Myocyte (in vitro differentiated cells): ENCODE results near the gene COTL1. TPM values are rescaled to one million over a fixed set of nuclear protein-coding genes. Genes with fewer than 3 reads are reported as not detected.
A peak's percentile ranks its signal among the peaks of the same experiment; 100 is the strongest.

ENCODE experiments used
- DNase-seq: peaks from one replicate; pipeline ENCODE4 v3.0.0-alpha.2; 2012; ENCODE audit warnings: low read depth
- total RNA-seq: library from RNA; depleted of rRNA; stranded (reverse); fragments of >200 nt; gene quantifications from 2 replicates; pipeline ENCODE4 v1.2.3, GENCODE V29; 2014

COTL1 gene
- total RNA-seq, 1 donor from 2014 or later: 14.5 TPM

- no peak for DNase-seq
These were observed 2.7 kb downstream of the COTL1 start for GRCh38 chr16:84614968-84615813.

GRCh38 chr16:84614623-84614967, 3.3 kb downstream of the COTL1 start:
- DNase-seq: no peak

GRCh38 chr16:84614073-84614459, 3.8 kb downstream of the COTL1 start:
- no peak for DNase-seq

GRCh38 chr16:84613408-84614072, 4.3 kb downstream of the COTL1 start:
- DNase-seq: no peak

GRCh38 chr16:84612686-84613085, 5.2 kb downstream of the COTL1 start:
- no peak for DNase-seq

GRCh38 chr16:84611041-84611440, 6.8 kb downstream of the COTL1 start:
- peak; percentile 19 for DNase-seq

GRCh38 chr16:84610376-84610775, 7.5 kb downstream of the COTL1 start:
- no peak for DNase-seq

- no peak for DNase-seq
These were observed 8.2 kb downstream of the COTL1 start for GRCh38 chr16:84609563-84610177.

DNA sequence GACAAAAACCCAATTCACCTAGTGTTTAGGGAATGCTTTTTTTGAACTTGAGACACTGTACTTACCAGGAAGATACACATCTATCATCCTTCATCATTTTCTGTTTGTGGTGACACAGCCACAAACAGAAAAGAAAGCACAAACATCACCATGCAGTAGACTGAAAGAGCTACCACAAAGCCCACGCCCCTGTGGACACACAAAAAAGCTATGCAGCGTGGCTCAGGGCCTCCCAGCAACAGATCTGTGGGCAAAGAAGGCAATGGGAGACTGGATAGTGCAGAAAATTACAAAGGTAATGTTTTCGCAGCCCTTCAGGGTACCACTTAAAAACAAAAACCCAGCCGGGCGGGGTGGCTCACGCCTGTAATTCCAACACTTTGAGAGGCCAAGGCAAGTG, 9.6 kb downstream of the COTL1 start:
- no peak for DNase-seq

GRCh38 chr16:84607694-84608093, 10.2 kb downstream of the COTL1 start:
- no peak for DNase-seq

DNA sequence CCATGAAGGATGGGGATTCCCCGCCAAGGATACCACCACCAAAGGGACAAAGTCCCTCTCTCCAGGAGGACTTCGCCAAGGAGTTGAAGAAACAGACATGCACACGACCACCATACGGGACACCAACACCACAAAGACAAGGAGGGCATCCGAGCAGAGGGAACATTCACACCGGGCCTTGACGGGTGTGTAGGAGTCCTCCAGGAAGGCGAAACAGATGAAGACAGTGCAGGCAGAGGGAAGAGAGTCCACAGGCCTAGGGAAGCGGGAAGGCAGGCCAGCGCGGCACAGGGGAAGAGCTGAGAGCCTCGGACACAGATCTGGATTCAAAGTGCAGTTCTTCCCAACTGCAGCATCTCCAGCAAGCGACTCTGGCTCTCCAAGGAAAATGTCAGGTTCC, 10.8 kb downstream of the COTL1 start:
- no peak for DNase-seq

DNA sequence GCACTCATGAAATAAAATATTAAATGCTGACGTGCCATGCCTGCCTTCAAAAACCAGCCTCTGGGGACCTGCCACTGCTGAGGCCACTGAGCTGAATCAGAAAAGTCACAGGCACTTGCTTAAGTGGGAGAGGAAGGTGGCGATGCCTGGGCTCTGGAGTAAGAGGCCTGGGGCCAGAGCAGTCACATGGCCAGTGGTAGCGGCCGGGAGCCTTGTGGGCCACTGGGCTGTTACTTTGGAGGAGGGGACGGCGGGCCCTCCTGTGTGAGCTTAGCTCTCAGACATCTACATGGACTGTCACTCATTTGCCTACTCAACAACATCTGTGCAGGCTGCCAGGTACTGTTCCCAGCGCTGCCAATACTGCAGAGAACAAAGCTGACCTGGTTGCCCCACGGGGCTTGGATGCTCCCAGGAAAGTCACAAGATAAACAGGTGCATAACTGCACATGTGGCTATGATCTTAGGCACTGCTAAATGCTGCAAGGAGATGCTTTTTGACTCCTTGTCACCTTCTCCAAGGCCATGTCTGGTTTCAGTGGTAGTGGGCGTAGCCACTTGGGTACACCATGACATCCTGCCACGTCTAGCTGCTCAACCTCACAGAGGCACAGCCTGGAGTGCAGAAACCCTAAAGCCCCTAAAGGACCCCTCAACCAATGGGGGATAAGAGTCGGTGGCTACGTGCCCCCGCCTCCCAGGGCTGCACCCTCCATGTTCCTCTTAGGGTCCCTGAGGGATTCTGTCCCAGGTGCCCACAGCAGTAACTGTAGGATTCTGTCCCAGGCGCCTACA, 11.6 kb downstream of the COTL1 start:
- DNase-seq: no peak

DNA sequence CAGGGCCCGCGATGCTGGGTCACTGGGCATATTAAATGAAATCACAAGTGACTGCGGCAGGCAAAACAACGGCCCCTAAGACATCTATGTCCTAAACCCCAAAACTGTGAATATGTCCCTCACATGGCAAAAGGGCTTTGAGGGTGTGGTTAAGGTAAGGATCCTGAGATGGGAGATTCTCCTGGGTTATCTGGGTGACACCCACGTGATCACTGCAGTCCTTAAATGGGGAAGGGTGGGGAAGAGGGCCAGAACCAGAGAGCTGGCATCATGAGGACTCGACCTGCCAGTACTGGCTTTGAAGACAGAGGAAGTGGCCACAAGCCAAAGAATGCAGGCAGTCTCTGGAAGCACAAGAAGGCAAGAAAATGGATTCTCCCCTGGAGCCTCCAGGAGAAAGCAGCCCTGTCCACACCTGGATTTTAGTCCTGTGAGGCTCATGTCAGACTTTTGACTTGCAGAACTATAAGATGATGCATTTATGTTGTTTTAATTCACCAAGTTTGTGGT, 12.5 kb downstream of the COTL1 start:
- no peak for DNase-seq

GRCh38 chr16:84604477-84605013, 13.3 kb downstream of the COTL1 start:
- DNase-seq: no peak

DNA sequence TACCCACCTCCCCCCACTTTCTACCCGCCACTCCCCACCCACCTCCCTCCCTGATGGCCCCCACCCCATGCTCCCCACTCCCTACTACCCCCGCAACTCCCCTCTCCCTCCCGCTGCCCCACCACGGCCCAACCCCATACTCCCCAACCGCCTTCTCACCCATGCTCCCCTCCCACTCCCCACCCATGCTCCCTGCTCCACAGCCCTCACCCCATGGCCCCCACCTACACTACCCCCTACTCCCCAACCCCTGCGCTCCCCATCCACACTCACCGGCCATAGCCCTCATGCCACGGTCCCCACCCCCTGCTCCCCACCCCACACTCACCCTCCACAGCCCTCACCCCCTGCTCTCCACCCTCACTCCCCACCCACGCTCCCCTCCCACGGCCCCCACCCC, 13.9 kb downstream of the COTL1 start:
- DNase-seq: no peak

DNA sequence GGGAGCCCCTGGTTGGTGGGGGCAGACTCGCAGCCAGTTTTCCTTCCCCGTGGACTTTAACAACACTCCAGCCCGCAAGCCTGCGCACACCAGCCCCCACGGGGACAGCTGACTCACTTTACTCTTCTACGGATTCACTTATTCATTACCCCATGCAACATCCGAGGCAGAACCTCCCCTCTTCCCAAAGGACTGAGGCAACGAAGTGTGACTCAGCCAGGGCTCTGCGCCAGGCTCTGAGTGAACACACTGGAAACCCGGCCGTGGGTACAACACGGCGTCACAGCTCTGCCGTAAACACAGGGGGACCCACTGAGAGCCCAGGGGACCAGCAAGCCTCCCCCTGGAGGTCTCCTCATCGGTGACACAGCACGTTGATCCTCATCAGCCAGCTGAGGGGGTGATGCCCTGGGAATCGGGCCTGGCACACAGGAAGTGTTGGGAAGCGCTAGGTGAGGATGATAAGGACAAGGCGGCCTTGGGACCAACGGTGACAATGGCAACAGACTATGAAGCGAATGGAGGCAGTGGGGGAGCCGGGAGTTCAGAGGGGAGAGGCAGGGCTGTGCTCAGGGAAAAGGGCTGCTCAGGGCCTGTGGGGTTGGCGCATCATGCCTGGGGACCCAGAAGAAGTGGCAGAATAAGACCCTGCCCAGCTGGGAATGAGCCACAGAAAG, 14.6 kb downstream of the COTL1 start:
- DNase-seq: peak; percentile 86

GRCh38 chr16:84600343-84601229, 17.3 kb downstream of the COTL1 start:
- DNase-seq: no peak

GRCh38 chr16:84599521-84600202, 18.2 kb downstream of the COTL1 start:
- DNase-seq: peak; percentile 75

DNA sequence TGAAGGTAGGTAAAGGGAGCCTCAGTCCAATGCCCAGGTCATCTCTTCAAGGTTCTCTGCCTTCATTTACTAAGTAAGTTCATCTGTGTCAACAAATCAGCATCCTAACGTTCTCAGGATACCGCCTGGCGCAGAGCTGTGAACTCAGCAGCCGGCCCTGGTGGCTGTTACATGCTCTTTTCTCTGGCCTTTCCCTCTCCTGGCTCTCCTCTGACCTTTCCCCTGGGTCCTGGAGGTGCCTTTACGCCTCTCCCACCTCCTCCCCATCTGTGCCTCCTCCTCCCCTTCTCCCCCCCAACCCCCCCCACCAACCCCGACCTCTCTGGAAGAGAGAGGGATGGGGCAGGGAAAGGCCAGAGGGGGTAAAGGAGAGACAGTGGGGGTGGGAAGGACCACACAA, 19.5 kb downstream of the COTL1 start:
- no peak for DNase-seq
